ENCODE results near the gene ATP8B1. TPM values are rescaled to one million over a fixed set of nuclear protein-coding genes. Genes with fewer than 3 reads are reported as not detected.

The ATP8B1 gene
- total and polyA plus RNA-seq, 2 of the 4 experiments (the other 2 are of a cell fraction) = 64.3 to 136 TPM

DNA sequence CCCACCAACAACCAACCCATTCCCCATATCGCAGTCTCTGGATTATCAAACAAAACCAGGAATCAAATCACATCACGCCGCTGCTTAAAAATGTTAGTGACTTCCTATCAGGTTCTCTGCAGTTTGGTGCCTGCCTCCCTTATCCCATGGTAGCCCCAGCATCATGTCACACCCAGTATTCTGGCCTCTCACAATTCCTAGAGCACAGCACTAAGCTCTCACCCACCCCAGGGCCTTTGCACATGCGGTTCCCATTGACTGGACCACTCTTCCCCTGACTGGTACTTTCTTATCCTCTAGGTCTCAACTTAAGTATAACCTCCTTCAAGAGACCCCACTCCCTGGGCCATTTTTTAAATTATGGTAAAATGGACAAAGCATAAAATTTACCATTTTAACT is 12.8 kb downstream of the ATP8B1 start:
- dilution Hi-C loops (cut with HindIII; ENCODE audit: low sequenced_read_pairs, unreplicated experiment) (no loop called here), intact Hi-C loops (cut with micrococcal nuclease) (no loop called here), in situ Hi-C loops (cut with MboI; ENCODE audit: low sequenced_read_pairs) (no loop called here)
- no peak overlapping the region for H2BK20ac ChIP-seq (ENCODE audit: low read depth, low read length)
- no TSS peak for BruUV-seq (replicated peaks)
- no peak overlapping the region for H2AK9ac ChIP-seq (replicated peaks; ENCODE audit: low read depth, low read length, poor library complexity)
- POLR2A ChIA-PET (ENCODE audit: unreplicated experiment) = no interaction called here
- H3K4me2 ChIP-seq (ENCODE audit: low read depth, low read length) = no peak overlapping the region
- H3K27me3 ChIP-seq (ENCODE audit: control insufficient read depth, insufficient read depth, low read length) = no peaks in the 10 kb centered on the region
- peak overlapping the region; percentile 88; the same call in 1 of the 2 replicates for H3K27ac ChIP-seq (ENCODE audit: insufficient read depth, low read length)
- ATAC-seq (ENCODE audit: low read depth) = no peak
- H2BK120ac ChIP-seq (ENCODE audit: low read depth, low read length) = peak overlapping the region; percentile 22; the same call in 1 of the 2 replicates
- 100% methylated on average over 3 of the region's 4 CpGs; no CpG with 5 or more reads in 1 of the 2 experiments for WGBS, 2 experiments (ENCODE audit: extremely low coverage in 2 of 2, insufficient read length in 1 of 2)
- H3K4ac ChIP-seq (ENCODE audit: low read depth, low read length) = peak overlapping the region; percentile 91
- peak overlapping the region; percentile 25; the same call in 1 of the 2 replicates for H4K91ac ChIP-seq (ENCODE audit: insufficient read depth, low read depth, low read length)
- H2BK5ac ChIP-seq (ENCODE audit: low read depth, low read length, poor library complexity, severe bottlenecking) = peak overlapping the region; percentile 95
- peaks cover 22% of the 10 kb centered on the region for H3K9me1 ChIP-seq (ENCODE audit: insufficient read depth, low read length)
- H3K4me1 ChIP-seq (ENCODE audit: control insufficient read depth, insufficient read depth, low read length) = peaks cover 31% of the 10 kb centered on the region
- H3K14ac ChIP-seq (replicated peaks; ENCODE audit: low read depth, low read length) = peak overlapping the region; percentile 54
- H3K9ac ChIP-seq (ENCODE audit: low read depth, low read length) = no peak overlapping the region
- no peak overlapping the region; a peak in 2 of 4 replicates for H4K8ac ChIP-seq (ENCODE audit: low read depth in 2 of 2, low read length in 2 of 2)
- H4K5ac ChIP-seq (ENCODE audit: low read depth, low read length) = no peak overlapping the region
- H3K36me3 ChIP-seq (ENCODE audit: control insufficient read depth, insufficient read depth, low read length) = no peaks in the 10 kb centered on the region
- 0 out of 2 replicates have a peak overlapping the region, but pooled peaks have one; percentile 39 for H3K18ac ChIP-seq (ENCODE audit: low read depth, low read length)
- peak overlapping the region; percentile 94; the same call in 2 of the 3 replicates for H2BK15ac ChIP-seq (ENCODE audit: low read depth, low read length)
- TF ChIP-seq, protein P1, sequence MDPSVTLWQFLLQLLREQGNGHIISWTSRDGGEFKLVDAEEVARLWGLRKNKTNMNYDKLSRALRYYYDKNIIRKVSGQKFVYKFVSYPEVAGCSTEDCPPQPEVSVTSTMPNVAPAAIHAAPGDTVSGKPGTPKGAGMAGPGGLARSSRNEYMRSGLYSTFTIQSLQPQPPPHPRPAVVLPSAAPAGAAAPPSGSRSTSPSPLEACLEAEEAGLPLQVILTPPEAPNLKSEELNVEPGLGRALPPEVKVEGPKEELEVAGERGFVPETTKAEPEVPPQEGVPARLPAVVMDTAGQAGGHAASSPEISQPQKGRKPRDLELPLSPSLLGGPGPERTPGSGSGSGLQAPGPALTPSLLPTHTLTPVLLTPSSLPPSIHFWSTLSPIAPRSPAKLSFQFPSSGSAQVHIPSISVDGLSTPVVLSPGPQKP (IDR thresholded peaks at IDR 0.05; ENCODE audit: borderline replicate concordance, low read depth, low read length) = no peak
- TF ChIP-seq, protein P2, sequence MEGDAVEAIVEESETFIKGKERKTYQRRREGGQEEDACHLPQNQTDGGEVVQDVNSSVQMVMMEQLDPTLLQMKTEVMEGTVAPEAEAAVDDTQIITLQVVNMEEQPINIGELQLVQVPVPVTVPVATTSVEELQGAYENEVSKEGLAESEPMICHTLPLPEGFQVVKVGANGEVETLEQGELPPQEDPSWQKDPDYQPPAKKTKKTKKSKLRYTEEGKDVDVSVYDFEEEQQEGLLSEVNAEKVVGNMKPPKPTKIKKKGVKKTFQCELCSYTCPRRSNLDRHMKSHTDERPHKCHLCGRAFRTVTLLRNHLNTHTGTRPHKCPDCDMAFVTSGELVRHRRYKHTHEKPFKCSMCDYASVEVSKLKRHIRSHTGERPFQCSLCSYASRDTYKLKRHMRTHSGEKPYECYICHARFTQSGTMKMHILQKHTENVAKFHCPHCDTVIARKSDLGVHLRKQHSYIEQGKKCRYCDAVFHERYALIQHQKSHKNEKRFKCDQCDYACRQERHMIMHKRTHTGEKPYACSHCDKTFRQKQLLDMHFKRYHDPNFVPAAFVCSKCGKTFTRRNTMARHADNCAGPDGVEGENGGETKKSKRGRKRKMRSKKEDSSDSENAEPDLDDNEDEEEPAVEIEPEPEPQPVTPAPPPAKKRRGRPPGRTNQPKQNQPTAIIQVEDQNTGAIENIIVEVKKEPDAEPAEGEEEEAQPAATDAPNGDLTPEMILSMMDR (conservative IDR thresholded peaks at IDR 0.05; ENCODE audit: low read depth, low read length) = no peak
- no peak overlapping the region for H2AFZ ChIP-seq (replicated peaks; ENCODE audit: low read length, poor library complexity)
- H3K56ac ChIP-seq (ENCODE audit: extremely low read depth, insufficient read depth, low read length) = no peak overlapping the region
- CTCF ChIA-PET = no interaction called here
- peak overlapping the region; percentile 83 for H3K23ac ChIP-seq (ENCODE audit: low read depth, low read length)
- peaks cover 52% of the 10 kb centered on the region for H4K20me1 ChIP-seq (ENCODE audit: insufficient read depth, low read length)
- no peak for DNase-seq
- H2AK5ac ChIP-seq (ENCODE audit: low read depth, low read length) = peak overlapping the region; percentile 95; the same call in 1 of the 2 replicates
- H3K9me3 ChIP-seq (ENCODE audit: control insufficient read depth, insufficient read depth, low read length) = no peaks in the 10 kb centered on the region
- H3K4me3 ChIP-seq (ENCODE audit: insufficient read depth, low read depth, low read length) = no peak overlapping the region
- H3K79me1 ChIP-seq (ENCODE audit: low read depth in 1 of 2, low read length in 2 of 2) = peaks cover 12 to 71% of the 10 kb centered on the region in 2 experiments; a peak in 3 of 4 replicates
